HG03045 (cell line): ENCODE results near the gene HLA-DMB.

Source experiments
- ATAC-seq: cut with Tn5 transposase; IDR thresholded peaks from one replicate; pipeline ENCODE4 v1.9.1; 2021; ENCODE audit warnings: mild to moderate bottlenecking, moderate library complexity; ENCODE audit not compliant: unreplicated experiment

The HLA-DMB gene

DNA sequence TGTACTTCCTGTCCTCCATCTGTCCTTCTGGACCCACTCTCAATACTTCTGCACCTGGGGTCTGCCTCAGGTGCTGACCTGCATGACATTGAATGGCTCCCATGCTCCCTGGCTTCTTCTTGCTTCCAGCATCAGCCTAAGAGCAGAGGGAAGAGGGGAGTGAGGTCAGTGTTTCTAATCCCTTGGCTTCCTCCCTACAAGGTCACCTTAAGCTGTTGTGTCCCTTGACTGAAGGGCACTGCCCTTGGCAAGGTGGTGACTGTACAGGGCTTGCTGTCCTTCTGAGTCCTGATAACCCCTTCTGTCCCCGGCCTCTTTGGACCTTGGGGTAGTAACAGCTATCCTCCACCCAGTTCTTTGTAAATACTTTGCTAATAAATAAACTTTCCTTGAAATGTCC, 9.6 kb downstream of the HLA-DMB start:
- no peak for ATAC-seq

DNA sequence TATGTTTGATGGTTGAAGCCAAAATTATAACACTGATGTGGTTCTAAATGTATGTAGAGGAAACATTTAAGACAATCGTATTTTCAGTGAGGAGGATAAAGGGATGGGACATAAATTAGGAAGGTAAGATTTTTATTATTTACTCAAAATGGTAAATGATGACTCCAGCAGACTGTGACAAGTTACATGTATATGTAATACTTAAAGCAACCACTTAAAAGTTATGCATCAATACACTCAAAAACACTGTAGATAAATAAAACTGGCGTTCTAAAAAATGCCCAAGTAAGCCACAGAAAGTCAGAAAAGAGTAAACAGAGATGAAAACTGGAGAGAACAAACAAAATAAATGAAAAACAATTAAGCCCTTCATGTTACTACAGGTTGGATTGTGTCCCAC, 18.7 kb downstream of the HLA-DMB start:
- ATAC-seq = no peak

DNA sequence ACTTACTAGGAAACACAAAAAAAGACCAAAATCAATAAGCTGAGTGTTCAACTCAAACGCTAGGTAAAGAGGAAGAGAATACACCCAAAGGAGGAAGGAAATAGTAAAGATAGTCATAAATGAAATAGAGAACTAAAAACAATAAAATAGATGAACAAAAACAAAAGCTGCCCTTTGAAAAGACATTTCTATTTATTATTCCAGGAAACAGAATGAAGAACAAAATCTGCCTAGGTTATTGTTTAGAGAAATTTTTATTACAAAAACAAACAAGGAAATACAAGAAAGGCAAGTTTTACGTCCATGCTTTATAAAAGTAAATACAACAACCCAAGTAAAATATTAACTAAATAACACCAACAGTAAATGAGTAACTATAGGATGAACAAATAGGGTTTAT, 20.1 kb downstream of the HLA-DMB start:
- ATAC-seq = no peak

DNA sequence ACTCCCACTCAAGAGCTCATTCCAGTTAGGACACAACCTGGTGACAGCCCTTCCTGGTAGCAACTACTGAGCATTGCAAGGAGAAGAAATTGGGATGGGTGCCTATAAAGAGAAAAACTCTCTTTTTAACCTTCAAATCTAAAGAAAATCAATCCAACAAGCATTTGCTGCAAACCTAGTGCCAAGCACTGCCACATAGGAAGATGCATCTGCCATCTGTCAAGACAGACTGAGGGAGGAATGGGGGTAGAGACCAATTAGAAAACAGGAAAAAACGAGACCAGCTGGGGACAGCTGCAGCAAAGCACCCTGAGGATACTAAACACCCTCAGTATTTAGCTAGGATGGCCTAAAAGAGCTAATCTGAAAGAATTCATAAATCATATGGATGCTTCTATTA, 27.9 kb downstream of the HLA-DMB start:
- no peak for ATAC-seq

DNA sequence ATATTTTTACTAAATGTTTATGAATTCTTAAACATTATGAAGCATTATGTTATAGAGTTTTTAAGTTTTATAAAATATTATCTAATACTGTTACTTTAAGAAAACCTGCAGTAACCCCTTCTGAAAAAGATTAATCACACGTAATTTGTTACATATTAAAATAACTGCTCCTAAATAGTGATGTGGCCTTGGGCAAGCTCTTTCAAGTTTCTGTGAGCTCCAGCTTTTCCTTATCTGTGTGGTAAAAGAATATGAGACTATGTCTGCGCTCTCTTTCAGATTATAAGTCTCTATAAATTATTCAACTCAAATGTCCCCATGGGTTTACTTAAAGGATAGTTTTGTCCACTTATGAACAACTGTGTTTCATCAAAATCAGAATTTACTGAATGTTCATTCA, 31.9 kb downstream of the HLA-DMB start:
- ATAC-seq = no peak

DNA sequence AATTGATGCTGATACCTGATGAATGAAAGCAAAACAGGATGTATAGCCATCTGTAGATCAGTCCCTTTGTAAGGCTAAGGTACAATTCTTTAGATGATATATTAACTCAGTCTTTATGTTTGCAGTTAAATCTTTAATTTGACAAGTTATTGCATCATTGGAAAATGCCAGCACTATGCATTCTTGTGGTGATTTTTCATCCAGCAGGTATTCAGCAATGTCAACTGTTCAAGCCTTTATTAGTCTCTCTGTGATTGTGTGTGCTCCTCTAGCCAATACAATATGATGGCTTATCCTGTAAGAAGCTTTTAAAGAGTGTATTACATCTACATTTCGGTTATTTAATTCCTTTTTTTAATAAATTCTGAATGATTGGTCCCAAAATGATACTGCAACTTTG, 34.3 kb downstream of the HLA-DMB start:
- ATAC-seq = no peak

DNA sequence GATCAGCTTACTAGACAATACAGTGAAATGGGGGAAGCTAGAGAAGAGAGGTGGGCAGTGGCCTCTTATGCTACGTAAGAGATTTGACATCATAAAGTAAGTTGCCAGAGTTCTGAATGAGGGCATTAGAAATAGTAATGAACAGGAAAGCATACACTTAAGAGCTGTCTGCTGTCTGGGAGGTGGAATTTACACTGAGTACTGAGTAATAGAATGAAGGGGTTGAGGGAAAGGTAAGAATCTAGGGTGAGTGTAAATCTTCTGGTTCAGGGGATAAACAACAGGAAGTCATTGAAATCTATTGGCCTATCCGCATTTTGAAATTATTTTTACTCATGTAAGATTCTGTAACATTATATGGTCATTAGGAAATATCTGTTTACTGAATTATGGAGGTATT, 35.8 kb downstream of the HLA-DMB start:
- no peak for ATAC-seq

DNA sequence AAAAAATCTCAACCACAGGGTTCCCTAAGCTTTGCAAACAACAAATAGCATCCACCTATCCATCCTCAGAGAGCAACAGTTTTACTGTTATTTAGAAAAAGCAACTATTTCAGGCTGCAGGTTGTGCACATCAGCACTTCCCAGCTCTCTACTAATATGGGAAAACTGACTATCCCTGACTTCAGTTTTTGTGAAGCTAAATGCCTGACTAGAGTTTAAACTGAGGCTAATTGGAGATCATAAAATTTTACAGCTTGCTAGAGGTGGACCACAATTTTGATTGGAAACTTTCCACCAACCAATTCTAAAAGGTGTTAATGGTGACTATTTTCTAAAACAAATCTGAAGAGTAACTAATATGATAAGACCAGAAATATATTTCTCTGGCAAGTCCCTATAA, 36.9 kb downstream of the HLA-DMB start:
- ATAC-seq = no peak

DNA sequence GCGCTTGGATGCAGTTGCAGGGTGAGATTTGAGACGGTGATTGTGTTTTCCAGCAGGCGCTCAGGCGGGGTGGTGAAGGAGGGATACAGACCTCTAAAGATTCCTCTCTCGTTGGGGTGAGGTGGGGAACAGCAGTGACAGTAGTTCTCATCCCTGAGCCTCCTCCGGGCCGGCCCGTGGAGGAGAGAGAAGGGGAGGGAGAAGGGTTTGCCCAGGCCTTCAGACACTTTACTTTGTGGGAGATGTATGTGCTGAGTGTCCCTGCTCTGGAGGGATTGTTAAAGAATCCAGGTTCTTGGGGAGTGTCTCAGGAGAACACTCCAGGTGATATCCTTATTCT, 45.9 kb downstream of the HLA-DMB start:
- ATAC-seq = no peak

DNA sequence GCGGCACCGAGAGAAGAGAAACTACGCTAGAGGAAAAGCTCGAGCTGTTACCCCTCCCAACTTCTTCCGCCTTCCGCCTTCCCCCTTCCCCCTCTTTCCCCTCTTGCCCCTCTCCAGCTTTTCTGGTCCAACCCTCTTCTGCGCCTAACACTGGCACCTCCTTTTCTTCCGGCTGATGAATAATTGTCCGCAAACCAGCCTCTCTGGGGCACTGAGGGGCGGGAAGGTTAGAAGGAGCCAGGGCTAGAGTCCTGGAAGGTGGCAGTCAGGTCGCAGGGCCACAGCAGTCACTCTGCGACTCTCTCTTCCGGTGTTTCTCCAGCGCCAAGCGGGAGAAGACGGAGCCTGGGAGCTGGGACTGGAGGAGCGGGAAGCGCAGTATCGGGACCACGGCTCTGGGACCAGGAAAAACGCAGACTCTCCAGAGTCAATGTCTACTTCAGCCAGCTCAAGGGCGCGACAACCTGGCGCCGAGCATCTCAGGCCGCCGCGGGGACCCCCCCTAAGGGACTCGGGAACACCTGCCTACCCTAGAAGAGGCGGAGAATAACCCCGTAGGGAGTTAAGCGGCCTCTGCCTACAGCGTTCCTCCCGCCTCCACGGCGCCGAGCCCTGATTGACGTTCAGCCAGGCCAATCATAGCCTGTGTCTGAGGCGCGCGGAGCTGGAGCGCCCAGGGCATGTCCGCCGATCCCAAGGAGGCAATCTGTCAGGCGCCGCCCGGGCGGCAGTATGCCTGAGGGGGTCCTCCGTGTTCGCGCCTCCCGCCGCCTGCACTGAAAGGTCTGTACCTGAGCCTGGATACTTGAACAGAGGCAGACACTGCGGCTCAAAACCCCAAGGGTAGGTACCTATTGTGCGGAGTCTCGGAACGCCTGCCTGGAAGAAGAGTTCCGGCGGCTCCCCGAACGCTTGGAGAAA, 46.5 kb downstream of the HLA-DMB start:
- ATAC-seq = peak; percentile 98

DNA sequence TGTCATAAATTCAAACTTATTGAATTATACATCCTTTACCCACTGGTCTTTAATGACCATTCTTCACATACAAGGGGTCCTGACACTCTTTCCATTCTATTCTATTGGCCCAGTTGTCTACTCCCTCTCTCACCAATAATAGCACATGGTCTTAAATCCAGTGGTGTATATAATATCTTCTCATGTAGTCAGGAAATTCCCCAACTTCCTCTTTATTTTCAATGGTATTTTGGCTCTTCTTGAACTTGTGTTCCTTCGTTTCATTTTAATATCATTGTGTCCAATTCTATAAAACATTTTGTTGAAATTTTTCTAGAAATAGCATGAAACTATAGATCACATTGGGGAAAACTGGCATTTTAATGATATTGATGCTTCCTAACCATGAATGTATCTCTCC, 50.0 kb downstream of the HLA-DMB start:
- no peak for ATAC-seq

DNA sequence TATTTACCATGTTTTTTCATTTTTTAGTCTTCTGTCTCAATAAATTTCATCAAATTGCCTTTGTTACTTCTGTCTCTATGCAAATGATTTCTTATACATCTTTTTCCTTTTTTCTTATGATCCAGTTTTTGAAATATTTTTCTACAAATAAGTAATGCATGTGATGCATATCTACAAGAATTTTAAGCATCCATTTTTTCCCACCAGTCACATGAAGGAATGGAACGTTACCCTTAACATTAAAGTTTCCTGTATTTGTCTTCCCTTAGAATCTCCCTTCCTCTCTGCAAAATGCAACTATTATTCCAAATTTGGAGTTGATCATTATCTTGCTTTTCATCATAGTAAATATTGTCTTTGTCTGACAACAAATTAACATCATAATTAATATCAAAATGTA, 51.3 kb downstream of the HLA-DMB start:
- ATAC-seq = no peak

DNA sequence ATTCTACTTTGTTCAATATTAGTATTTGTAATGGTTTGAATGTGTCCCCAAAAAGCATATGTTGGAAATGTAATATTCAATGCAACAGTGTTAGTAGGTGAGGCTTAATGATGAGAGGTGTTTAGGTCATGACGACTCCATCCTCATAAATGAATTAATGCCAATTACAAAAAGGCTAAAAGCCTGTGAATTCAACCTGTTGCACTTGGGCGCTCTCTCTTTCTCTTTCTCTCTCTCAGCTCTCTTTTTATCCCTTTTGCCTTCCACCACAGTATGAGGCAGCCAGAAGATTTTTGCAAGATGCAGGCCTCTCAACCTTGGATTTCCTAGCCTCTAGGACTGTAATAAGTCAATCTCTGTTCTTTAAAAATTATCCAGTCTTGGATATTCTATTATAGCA, 52.3 kb downstream of the HLA-DMB start:
- ATAC-seq = no peak

DNA sequence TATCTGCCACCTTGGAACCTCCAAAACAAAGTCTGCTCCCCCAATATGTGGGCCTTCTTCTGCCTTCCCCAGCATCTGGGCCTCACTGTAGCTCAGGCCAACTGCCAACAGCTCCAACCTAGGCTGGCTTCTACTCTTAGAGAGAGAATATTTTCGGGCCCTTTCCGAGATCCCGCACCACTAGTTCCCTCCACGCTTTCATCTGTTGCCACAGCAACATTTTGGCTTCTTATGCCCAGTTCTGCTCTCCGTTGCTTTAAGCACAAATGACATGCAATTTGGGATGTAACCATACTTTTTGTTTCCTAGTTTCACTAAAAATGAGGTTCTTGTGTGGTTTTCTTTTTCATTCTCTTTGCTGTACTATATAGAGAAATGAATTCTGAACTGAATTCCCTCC, 53.2 kb downstream of the HLA-DMB start:
- ATAC-seq = no peak

DNA sequence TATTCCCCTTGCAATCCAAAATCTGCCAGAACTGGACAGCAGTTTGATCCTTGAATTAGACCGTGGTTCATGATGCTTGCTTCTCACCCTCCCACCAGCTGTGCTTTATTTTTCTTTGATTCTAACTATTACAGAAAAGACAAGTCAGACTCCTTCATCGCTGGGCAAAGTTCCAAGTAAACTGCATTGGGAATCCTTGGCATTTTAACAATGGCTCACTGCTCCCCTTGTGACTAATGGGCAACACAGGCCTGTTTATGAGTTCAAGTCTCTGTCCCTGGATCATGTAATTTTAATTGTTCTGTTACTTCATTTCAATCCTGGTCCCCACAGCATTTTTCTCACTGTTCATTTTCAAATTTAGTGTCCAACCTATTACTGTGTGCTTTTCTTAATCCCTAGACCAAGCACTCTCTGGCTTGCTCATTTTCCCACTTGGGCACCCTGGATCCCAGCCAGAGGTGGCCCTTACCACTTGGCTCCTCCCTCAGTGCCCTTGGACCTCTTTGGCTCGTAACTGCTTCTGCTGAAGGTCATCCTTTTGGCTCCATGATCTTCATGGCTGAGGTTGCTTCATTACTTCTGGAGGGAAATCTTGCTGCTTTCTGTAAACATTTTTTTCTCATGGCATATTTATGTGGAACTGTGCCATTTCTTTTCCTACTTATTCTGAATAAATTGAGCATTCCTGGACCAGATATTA, 54.0 kb downstream of the HLA-DMB start:
- no peak for ATAC-seq

DNA sequence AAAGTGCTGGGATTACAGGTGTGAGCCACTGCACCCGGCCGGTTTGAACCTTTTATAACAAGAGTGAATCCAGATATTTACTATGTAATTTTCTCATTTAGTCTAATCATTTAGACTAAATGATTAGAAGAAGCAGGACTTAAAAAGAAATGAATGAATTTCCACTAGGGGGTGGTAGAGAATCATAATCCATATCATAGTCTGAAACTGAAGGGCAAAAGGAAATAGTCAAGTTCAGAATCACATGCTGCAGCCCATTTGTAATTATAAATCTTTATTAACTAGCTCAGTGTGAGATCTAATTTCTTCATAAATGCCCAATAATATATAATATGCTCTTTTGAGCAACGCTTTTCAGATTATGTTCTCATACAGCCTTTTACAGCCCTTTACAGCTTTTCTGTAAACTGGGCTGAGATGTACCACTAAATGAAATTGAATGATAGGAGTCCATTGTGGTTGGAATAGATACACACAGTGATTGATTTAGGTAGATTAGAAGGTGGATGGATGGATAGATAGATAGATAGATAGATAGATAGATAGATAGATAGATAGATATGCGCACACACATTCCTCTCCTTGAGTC, 55.0 kb downstream of the HLA-DMB start:
- ATAC-seq = no peak
